Esophagus mucosa (tissue), 1 donor: ENCODE data around the gene MAT1A. TPM values are rescaled to one million over a fixed set of nuclear protein-coding genes. Genes with fewer than 3 reads are reported as not detected.
"Not testable (repeated sequence)": the region's sequence is repeated elsewhere in the genome, so short reads cannot be mapped to it uniquely, and the experiment has no call there.

Experiments used
- ATAC-seq: fragments of 200-7000 bp; cut with Tn5 transposase; one replicate; pipeline ENCODE4 v1.9.1; 2020
- total RNA-seq: library from RNA; stranded (reverse); gene quantifications from one replicate; pipeline ENCODE4 v1.2.4, GENCODE V29; 2023
- donor health status: DM: yes; HTN: yes; CAD: no.

The MAT1A gene
- 0.48 TPM for total RNA-seq

DNA sequence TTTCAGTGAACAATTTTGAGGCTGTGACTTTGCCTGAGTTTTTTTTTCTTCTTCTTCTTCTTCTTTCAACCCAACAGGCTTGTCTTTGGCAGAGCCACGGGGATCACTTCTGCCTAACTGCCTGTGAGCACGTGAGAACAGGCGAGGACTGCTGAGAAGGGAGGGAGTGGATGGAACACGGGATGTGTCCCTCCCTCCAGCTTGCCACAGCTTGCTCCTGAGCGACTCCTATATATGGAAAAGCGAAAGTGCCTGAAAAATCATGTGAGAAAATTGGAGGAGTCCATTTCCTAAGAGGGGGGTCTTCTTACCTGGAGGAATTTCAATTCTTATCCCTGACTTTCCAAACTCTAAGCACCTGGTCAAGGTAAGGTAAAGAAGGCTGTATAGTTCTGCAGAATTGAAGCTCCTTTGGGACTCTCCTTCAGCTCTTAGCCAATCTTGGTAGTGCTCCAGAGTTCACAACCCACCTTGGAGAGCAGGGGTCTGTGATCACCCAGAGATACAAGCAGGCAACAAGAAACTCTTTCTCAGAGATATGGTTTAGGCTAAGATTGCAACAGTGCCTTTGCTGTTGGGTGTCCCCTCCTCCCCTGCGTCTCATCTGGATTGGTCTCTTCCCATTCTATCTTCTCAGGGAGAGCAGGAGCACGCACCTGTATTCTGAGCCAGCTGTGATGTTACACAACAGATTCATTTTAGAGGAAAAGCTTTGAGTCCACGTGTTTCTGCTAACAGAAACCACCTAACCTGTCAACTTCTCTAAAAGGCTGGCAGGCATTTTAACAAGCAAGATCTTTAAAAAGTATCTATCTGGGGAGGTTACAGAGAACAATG lies at the start of gene MAT1A:
Gene MAT1A (minus strand): TSS at position 208 of the 837 bp plus-strand sequence. CDS start 235 bp downstream, outside the sequence.
- peak; percentile 95 for ATAC-seq

DNA sequence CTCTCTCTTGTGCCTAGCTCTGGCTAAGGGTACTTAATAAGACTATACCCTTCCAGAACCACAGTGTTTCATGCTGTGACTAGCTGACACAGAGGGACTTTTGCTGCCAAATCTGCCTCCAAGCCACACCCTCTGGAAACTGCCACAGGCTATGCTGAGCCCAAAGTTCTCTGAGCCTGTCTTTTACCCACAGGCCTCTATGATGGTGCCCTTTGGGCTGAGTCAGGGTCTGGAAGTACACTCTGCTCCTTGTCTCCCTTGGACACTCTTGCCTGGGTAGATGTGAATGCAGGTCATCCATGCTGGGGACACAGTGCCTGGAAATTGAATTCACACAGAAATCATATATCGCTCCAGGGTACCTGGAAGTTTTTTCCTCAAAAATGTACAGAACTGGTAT lies 44.5 kb upstream of the MAT1A start:
- no peak for ATAC-seq

DNA sequence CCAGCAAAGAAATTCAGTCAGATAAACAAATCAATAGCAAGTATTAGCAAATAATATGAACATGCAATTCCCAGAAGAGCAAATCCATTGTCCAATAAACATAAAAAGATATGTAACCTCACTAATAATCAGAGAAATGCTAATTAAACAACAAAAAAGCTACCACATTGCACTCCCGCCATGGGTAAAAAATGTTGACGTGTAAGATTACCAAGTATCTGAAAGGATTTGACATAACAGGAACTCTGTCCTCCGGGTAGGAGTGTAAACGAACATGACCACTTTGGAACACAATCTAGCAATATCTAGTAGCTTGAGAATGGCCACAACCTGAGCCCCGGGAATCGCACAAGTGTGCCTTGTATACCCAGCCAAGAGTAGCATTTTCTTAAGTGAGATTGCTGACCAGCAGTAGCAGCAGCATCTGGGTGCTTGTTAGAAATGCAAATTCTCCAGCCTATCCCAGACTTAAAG lies 35.5 kb upstream of the MAT1A start:
- no peak for ATAC-seq

DNA sequence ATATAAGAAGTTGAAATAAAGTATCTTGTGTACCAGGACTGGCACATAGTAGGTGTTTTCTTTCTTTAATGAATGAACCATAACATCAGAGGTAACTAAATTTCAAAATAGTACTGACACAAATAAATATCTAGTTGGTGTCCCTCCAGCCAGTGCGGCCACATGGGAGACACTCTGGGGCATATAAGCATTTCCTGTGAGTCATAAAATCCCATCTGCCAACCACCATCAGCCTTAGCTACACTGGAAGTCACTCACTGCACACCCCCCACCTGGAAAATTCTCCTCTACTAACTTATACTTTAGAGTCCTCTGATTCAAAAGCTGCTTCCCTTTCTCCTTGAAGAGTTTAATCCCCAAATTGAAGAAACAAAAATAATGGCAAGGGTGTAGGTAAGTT lies 34.6 kb upstream of the MAT1A start:
- ATAC-seq, result no peak

DNA sequence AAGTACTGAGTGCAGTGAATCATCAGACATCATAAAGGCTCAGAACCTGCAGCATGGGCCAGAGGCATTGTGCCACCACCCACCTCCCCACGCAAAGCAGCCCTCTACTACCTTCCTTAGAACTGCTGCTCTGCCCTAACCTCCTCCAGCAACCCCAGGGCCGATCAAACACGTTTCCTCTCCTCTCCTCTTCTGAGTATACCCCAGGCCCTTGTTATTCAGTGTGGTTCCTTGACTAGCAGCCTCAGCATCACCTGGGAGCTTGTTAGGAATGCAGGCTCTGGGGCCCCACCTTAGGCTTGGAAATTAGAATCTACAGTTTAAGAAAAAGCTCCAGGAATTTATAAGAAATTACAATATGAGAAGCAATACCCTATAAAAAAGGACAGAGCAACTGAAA lies 33.9 kb upstream of the MAT1A start:
- ATAC-seq, result peak; percentile 20

DNA sequence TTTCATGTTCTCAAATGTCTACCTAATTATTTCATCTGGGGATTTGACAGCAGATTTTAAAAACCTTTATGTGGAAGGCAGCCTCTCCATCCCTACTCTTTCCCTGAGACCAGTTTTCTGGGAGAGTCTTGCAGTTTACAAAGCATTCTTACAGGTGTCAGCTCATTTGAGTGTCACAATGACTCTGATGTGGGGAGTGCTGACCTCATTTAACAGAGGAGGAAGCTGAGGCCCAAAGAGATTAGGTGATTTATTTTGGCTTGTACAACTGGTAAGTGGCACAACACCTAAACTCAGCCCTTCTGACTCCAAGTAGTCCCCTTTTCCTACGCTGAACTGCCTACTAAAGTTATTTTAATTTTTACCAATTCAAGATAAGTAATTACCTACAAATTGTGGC lies 33.3 kb upstream of the MAT1A start:
- ATAC-seq, result peak; percentile 60

DNA sequence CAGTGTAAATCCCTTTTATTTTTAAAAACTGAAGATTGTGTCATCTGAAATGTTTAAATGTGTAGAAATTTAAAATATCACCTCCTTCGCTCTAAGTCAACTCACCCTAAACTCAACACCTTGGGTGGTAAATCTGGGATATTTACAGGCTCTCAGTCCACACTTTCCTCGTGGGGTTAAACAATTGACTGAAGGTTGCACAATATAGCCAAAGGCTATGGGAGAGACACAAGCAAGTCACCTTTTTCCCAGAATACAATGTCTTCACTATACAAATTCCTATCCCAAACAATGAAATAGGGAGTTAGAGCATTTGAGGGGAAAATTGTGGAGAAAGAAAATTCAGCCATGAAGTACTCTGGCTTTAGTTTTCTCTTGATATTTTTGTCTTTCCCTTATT lies 32.7 kb upstream of the MAT1A start:
- no peak for ATAC-seq

DNA sequence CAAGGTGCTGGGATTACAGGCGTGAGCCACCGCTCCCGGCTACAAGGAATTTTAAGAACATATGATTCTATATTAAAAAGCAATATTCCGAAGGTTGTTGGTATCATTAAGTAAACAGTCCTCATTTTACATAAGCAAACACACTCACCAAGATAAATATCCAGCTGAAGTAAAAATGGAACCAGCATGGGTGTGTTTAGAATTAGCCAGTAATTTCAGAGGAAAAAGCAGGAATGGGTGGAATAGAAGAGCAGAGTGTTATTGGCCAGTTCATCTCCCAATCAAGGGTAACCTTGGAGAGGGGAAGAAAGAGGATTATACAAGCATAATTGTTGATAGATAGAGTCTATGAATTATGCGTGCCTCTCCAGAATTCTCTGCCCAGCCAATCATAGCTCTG lies 31.7 kb upstream of the MAT1A start:
- ATAC-seq, result no peak

DNA sequence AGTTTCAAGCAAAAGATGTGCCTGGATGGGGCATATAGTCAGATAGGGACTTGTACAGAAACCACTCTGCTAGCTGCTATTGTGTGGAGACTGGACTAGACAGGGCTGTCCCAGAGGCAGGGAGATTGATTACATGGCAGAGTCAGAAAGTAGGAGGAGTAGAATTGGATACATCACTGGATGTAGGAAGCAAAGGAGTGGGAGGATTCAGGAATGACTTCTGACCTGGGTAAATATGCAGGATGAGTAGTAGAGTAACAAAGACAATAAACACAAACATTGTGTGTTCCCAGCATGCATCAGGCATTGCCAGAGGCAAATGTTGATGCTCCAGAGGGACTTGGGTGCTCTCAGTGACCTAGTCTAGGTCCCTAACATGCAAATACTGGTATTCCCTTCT lies 30.9 kb upstream of the MAT1A start:
- ATAC-seq, result no peak

DNA sequence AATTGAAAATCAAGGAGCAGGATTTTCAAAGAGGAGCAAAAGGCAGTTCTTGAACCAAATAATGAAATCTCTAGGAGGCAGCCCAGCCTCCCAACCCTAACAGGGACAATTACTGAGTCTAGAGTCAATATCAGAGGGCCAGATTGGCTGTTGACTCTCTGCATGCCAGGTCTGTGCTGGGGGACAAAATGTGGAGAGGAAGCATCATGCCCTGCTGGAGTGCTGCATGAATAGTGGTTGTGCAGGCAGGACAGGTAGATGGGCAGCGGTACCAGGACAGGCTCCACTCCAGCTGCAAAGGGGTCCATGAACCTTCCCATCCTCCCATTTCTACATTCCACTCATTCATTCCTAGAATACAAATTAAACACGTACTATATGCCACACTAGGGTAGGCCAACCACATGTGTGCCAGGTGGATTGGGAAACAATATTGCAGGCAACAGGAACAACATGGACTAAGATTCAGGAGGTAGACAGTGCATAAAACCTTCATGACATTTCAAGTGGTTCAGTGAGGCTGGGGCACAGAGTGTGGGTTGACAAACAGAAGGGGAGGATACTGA lies 30.4 kb upstream of the MAT1A start:
- no peak for ATAC-seq

DNA sequence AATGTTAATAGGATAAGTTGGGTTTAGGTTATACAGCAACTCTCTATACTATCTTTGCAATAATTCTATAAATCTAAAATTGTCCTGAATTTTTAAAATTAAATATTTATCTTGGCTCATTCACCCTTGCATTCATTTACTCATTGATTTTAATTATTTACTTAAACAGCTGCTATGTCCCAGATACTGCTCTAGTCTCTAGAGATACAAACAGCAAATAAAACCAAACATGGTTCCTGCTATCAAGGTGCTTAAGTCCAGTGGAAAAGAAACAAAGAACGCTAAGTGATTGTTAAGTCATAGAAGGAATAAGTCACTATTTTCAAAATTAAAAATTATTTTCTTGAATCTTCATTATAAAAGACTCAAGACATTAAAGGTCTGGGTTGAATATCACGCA lies 29.9 kb upstream of the MAT1A start:
- ATAC-seq, result no peak

DNA sequence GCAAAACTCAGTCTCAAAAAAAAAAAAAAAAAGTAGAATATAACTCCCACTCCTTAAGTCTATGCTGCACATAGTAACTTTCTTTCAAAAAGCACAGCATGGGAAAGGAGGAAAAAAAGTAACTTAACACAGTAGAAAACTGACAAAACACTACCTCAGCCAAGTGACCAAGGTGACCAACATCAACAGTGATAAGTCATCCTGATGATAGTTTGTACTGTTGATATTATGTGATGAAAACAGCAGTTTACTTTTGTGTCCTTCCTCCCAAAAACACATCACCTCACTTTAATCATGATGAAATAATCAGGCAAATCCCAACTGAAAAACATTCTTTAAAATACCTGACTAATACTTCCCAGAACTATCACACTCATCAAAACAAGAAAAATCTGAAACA lies 29.3 kb upstream of the MAT1A start:
- no peak for ATAC-seq

DNA sequence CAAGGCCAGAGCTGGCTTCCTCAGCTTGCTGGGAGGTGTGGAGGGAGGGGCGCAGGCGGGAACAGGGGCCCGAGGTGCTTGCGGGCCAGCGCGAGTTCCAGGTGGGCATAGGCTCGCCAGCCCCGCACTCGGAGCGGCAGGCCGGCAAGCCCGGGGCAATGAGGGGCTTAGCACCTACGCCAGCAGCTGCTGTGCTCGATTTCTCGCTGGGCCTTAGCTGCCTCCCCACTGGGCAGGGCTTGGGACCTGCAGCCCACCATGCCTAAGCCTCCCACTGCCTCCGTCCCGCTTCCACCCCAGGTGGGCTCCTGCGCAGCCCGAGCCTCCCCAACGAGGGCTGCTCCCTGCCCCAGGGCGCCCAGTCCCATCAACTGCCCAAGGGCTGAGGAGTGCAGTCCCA lies 25.9 kb upstream of the MAT1A start:
- no peak for ATAC-seq

DNA sequence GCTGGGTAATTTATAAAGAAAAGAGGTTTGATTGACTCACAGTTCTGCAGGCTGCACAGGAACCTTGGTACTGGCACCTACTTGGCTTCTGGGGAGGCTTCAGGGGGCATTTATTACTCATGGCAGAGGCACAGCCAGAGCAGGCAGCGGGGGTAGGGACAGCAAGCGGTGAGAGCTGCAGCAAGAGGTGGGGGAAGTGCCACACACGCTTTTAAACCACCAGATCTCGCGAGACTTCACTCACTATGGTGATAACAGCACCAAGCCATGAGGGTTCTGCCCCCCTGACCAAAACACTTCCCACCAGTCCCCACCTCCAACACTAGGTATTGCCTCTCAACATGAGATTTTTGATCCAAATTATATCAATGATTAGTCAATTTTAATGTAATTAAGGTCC lies 24.1 kb upstream of the MAT1A start:
- ATAC-seq, result no peak

DNA sequence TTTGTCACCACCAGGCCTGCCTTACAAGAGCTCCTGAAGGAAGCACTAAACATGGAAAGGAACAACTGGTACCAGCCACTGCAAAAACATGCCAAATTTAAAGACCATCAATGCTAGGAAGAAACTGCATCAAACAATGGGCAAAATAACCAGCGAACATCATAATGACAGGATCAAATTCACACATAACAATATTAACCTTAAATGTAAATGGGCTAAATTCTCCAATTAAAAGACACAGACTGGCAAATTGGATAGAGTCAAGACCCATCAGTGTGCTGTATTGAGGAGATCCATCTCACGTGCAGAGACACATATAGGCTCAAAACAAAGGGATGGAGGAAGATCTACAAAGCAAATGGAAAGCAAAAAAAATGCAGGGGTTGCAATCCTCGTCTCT lies 16.5 kb upstream of the MAT1A start:
- not testable (repeated sequence) for ATAC-seq

DNA sequence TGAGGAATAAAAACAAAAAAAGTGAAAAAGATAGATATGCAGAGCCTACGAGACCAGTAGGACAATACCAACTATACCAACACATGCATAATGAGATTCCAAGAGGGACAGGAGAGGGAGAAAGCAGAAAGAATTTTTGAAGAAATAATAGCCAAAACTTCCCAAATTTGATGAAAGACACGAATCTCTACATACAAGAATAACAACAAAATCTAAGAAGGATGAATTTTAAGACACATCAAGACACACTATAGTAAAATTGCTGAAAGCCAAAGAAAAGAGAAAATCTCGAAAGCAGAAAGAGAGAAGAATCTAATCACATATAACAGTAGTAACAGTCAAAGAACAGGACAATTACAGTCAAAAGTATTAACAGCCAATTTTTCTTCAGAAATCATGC lies 7.5 kb upstream of the MAT1A start:
- no peak for ATAC-seq

DNA sequence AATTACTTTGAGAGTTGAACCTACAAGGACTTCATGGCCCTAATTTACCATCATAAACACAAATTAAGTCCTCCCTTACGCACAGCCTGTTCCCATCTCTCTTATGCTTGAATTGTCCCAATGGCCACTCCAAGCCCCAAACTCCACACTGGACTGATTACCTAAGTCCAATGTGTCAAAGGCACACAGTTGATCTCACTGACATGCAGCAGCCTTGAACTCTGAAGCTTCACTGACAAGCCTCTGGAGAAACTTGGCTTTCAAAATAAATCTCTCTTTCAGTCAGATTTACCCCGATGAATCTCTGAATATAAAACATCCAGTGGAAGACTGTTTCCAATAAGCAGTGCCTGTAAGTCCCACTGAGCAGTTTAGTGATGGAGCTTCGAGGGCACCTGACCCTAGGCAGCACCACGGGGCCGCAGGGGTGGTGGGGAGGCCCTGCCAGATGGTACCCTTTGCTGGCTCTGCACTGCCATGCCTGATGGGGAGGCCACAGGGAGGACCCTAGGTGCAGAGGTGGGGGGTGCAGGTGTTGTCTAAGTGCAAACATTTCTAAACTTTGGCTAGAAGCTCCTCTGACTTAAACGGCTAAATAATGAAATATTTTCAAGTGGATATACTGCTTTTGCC lies 3.3 kb upstream of the MAT1A start:
- ATAC-seq, result no peak

DNA sequence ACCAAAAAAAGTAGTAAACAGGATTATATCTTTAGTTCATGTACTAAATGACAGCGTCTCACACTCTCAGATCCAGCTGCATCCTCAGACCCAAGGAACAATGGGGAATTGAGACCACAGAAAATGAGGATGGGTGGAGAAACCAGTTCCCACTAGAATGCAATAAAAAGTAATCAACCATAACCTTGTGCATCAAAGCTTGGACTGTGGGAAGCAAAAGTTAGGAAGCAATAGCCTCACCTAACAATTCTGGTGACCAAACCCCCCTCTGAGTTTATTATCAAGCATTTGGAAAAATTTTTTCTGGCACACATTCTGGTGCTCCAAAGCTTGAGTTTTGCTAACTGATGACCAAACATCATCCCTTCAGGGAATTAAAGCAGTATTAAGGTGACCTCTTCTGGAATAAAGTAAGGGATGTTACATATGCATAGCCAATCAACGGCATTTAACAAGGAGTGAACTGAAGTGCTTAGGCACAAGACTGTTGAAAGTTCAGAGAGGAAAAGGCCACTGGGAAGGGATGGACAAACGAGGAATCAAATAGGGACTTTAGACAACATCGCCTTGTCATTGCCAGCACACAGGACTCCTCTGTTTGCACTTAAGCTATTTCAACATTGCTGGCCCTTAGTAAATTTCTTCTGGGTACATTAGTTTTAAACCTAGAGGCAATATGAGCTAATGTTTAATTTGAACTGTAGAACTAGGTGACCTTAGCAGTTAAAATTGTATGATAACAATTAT lies 1.2 kb upstream of the MAT1A start:
- no peak for ATAC-seq

DNA sequence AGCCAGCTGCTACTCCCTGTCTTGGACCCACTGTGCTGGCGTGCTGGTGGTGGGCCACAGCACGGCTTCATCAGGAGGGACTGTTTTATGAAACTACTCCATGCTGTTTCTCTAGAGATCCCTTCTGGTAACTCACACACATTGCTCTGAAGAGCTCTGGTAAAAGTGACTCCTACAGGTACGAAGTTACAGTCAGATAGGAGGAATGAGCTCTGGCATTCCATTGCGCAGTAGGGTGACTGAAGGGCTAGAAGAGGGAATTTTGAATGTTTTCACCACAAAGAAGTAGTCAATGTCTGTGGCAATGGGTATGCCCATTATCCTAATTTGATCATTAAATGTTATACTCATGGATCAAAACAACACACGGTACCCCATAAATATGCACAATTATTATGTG lies 609 bp downstream of the MAT1A start:
- ATAC-seq, result no peak

DNA sequence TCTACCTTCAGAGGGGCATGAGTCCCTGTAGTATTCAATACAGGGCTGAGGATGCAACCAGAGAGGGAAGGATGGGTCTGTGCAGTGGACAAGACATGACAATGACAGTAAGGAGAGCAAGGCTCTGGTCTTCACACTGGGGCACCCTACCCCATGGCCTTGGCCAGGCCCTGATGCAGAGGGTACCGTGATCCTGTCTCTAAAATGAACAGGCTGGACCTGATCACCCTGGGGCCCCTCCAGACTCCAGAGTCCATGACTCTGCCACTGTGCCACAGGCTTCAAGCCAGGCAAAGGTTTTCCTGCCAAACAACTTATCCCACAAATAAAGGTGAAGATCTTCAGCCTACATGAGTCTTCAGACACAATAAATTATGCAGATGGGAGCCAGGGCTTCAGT lies 4.9 kb downstream of the MAT1A start:
- ATAC-seq, result no peak

DNA sequence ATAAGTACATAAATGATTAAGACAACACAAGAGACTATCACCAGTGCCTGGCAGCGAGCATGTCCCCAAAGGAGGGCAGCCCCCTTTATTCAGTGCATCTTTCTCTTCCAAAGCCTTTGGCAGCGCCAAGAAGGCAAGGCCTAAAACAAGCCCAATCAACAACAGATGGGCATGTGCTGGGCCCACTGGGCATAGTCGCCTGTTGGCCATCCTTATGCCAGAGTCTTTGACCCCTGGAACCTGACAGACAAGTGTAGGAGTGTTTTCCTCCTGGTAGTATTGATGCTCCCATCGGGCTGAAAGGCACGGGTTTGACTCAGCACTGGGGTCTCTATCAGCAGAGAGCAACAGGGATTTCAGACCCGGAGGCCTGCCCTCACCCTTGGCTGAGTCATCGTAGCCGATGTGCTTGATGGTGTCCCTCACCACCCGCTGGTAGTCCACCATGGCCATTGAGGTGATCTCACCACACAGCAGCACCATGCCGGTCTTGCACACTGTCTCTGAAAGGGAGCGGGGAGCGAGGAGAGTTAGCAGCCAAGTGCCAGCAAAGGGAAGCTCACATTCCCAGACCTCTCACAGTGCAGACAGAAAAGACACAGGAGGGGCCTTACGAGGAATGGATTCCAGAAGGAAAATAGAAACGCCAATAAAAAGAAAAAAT lies 5.8 kb downstream of the MAT1A start:
- ATAC-seq, result no peak

DNA sequence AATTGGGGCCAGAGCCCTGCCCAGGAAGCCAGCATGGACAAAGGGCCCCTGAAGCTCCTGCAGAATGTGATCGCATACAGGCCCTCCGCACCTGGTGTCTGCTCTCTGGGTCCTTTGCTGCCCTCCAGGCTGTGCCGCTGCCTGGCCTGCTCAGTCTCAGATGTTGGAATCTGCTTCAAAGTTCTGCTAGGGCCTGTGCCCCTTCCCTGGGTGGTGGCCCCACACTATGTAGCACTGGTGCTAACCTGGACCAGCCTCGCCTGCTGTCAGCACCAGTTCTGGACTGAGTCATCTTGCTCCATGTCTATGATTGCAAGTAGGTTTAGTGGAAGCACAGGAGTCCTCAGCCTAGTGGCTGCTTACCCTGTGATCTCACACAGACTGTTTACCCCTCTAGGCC lies 6.3 kb downstream of the MAT1A start:
- ATAC-seq, result no peak
